ENCODE results near the gene KRTAP10-12.

GRCh38 chr21:44724196-44724595, 27.2 kb downstream of the KRTAP10-12 start:
- no peak for TF ChIP-seq POLR2A (IDR thresholded peaks at IDR 0.05; ENCODE audit: low read depth, low read length)
- TF ChIP-seq TAF1 (IDR thresholded peaks at IDR 0.05; ENCODE audit: borderline replicate concordance, low read depth, low read length): no peak
- TF ChIP-seq POLR2AphosphoS5 (IDR thresholded peaks at IDR 0.05; ENCODE audit: low read depth, low read length): no peak

Measured in GM12892 (cell line).